ENCODE measurements around the gene MED26.

GRCh38 chr19:16627928-16628182, 149 bp downstream of the MED26 start:
- TF ChIP-seq, protein P1, sequence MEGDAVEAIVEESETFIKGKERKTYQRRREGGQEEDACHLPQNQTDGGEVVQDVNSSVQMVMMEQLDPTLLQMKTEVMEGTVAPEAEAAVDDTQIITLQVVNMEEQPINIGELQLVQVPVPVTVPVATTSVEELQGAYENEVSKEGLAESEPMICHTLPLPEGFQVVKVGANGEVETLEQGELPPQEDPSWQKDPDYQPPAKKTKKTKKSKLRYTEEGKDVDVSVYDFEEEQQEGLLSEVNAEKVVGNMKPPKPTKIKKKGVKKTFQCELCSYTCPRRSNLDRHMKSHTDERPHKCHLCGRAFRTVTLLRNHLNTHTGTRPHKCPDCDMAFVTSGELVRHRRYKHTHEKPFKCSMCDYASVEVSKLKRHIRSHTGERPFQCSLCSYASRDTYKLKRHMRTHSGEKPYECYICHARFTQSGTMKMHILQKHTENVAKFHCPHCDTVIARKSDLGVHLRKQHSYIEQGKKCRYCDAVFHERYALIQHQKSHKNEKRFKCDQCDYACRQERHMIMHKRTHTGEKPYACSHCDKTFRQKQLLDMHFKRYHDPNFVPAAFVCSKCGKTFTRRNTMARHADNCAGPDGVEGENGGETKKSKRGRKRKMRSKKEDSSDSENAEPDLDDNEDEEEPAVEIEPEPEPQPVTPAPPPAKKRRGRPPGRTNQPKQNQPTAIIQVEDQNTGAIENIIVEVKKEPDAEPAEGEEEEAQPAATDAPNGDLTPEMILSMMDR (IDR thresholded peaks at IDR 0.05; ENCODE audit: borderline replicate concordance, extremely low read depth, low read length, poor library complexity, severe bottlenecking): no peak
- TF ChIP-seq EZH2 (IDR thresholded peaks at IDR 0.05; ENCODE audit: borderline replicate concordance, low read depth, low read length, severe bottlenecking): no peak
